HG02588 (cell line): ENCODE measurements around the gene PRPF38B.
"Not testable (repeated sequence)": the region's sequence is repeated elsewhere in the genome, so short reads cannot be mapped to it uniquely, and the experiment has no call there.

Source experiments
- ATAC-seq: cut with Tn5 transposase; IDR thresholded peaks from one replicate; pipeline ENCODE4 v1.9.1; 2021; ENCODE audit warnings: mild to moderate bottlenecking, moderate library complexity; ENCODE audit not compliant: unreplicated experiment

PRPF38B gene, protein sequence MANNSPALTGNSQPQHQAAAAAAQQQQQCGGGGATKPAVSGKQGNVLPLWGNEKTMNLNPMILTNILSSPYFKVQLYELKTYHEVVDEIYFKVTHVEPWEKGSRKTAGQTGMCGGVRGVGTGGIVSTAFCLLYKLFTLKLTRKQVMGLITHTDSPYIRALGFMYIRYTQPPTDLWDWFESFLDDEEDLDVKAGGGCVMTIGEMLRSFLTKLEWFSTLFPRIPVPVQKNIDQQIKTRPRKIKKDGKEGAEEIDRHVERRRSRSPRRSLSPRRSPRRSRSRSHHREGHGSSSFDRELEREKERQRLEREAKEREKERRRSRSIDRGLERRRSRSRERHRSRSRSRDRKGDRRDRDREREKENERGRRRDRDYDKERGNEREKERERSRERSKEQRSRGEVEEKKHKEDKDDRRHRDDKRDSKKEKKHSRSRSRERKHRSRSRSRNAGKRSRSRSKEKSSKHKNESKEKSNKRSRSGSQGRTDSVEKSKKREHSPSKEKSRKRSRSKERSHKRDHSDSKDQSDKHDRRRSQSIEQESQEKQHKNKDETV

DNA sequence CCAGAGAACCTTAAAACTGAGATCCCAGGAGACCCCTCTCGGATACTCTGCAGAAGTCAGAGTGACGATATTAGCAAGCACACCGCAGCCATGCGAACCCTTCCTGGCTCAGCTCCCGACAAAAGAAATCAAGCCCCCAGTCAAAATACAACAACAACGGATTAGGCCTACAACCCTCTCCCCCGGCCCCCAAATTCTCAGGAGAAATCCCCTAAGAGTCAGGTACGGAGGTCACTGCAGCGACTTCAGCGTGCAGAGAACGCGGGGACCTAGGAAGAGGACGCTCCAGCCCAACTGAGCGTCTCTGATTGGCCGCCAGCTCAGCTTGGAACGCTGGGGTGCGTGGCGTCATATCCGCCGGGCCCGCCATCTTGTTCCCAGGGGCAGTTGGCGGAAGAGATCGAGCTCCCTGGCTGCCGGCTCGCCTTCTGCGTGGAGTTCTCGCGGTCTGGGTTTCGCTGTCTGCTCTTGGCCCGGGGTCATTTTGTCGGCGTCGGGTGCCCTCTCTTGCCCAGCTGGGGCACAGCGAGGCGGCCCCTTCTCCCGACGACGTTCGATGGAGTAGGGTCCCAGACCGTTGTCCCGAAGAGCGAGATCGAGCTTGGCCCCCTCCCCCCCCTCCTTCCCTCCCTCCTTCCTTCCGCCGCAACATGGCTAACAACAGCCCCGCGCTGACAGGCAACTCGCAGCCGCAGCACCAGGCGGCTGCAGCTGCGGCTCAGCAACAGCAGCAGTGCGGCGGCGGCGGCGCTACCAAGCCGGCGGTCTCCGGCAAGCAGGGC is at the start of gene PRPF38B:
Gene PRPF38B (plus strand): TSS at position 369 of the 782 bp plus-strand sequence. CDS start 282 bp downstream, at position 651.
- peak; percentile 95 for ATAC-seq

GRCh38 chr1:108643492-108644335 is 48.4 kb upstream of the PRPF38B start:
- no peak for ATAC-seq

DNA sequence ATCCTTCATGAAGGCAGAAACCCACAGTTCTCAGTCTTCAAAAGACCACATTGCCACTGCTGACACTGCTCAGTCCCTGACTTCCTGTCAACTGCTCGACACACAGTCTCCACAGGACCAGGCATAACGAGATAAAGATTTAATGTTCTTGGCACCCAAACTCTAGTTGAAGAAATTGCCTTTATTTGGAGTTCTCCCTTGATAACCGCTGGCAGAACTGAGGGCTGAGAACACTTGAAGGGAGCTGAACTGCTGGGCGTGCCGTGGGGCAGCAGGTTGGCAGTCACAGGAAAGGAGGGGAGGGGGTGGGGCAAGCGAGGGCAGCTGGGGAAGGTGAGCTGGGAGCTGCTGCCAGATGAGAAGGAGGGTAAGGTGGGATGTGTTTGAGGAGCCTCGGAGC is 47.1 kb upstream of the PRPF38B start:
- no peak for ATAC-seq

DNA sequence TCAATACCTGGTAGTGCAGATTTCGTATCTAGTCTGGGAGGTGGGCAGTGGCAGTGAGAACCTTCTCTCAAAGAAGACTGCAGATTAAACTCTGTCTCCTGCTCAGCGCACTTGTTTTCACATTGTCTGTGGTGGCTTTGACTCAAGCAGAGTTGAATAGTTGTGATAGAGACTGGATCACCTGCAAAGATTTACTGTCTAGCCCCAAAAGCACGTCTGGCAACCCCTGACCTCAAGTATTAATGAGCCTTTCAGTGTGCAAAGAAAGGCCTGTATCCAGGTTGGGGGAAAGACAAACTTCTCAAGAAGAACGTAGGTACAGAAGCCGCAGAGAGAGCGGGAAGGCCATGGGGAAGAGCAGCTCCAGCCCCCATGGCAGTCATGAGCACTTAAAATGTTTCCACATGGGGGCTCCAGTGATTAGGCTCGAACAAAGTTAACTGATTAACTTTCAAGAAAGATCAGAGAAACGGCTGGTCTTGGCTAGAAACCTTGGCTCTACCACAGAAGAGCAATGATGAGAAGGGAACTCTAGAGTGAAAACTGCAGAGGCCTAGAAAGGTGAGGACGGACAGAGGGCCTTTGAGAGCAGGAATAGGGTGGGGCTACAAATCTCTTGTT is 46.4 kb upstream of the PRPF38B start:
- no peak for ATAC-seq

GRCh38 chr1:108646265-108646647 is 45.9 kb upstream of the PRPF38B start:
- no peak for ATAC-seq

DNA sequence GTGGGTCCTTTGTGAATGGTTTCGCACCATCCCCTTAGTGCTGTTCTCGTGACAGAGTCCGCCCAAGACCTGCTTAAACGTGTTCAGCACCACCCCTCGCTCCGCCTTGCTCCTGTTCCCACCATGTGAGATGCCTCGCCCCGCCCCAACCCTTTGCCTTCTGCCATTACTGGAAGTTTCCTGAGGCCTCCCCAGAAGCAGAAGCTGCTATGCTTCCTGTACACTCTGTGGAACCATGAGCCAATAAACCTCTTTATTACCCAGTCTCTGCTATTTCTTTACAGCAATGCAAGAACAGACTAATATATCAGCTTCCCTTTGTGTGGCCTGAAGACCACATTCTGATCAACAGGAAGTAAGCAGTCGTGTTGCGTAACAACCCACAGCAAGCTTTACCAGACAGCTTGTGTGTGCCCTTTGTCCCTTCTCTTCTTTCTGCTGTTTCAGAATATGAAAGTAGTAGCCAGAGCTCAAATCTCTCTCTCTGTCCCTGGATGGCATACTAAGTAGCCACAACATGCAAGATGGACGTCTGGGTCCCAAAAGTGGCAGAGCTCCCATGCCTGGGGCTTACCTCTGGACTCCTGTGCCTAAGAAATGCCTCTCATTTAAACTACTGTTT is 45.4 kb upstream of the PRPF38B start:
- ATAC-seq: no peak

DNA sequence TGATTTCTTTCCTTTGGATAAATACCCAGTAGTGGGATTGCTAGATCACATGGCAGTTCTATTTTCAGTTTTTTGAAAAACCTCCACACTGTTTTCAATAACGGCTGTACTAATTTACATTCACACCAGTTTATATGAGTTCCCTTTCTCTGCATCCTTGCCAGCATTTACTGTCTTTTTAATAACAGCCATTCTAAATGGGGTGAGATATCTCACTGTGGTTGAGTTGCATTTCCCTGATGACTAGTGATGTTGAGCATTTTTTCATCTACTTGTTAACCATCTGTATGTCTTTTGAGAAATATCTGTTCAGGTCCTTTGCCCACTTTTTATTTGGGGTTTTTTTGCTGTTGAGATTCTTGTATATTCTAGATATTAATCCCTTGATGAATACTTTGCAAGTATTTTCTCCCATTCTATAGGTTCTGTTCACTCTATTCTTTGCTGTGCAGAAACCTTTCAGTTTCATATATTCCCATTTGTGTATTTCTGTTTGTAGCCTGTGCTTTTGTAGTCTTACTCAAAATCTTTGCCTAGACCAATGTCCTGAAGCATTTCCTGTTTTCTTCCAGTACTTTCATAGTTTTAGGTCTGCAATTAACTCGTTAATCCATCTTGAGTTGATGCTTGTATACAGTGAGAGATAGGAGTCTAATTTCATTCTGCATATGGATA is 38.5 kb upstream of the PRPF38B start:
- no peak for ATAC-seq

GRCh38 chr1:108657356-108658080 is 34.6 kb upstream of the PRPF38B start:
- ATAC-seq: no peak

DNA sequence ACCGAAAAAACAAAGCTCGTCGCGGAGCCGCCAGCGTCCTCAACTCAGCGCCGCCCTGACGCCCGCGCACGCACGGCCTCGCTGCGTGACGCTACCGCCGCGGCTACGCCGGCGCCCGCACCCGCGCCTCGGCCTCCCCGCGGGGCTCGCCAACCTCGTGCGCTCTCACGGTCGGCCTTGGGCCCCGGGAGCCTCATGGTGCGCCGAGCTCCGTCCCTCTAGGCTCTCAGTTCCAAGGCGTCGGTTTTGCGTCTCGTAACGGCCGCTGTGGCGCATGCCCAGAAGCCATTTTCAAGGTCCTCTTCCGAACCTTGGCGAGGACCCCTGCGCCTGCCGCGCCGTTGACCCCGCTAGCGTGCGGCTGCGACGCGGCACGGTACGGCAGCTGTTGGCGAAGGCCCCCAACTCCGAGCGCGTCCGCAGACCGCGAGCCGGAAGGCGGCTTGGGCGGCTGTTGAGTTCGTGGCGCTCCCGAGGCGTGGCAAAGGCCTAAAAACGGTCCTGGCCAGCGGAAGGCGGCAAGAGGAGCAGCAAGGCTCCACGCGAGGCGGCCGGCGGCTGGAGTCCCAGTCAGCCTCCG is 31.0 kb upstream of the PRPF38B start, which contains the start of gene HENMT1:
Gene HENMT1 (minus strand): TSS at position 64 of the 580 bp plus-strand sequence. CDS start 1,209 bp downstream, outside the sequence.
- ATAC-seq: peak; percentile 87

- ATAC-seq: no peak
These were observed 29.0 kb upstream of the PRPF38B start for GRCh38 chr1:108663074-108663473.

DNA sequence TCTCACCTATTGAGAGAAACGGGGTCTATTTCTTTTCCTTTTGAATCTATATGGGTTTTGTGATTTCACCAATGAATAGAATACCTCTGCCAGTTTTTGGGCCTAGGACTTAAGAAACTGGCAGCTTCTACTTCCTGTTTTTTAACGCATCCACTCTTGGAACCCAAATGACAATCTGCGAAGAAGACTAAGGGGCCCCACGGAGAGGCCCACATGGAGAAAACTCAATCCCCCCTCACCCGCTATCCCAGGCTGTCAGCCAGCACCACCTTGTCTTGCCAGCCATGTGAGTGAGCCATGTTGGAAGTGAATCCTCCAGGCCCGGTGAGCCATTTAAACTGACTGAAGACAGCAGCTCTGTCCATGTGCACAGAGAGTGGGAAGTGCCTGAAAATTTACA is 27.6 kb upstream of the PRPF38B start:
- no peak for ATAC-seq

GRCh38 chr1:108665067-108665466 is 27.0 kb upstream of the PRPF38B start:
- ATAC-seq: no peak

GRCh38 chr1:108665771-108666170 is 26.3 kb upstream of the PRPF38B start:
- ATAC-seq: no peak

DNA sequence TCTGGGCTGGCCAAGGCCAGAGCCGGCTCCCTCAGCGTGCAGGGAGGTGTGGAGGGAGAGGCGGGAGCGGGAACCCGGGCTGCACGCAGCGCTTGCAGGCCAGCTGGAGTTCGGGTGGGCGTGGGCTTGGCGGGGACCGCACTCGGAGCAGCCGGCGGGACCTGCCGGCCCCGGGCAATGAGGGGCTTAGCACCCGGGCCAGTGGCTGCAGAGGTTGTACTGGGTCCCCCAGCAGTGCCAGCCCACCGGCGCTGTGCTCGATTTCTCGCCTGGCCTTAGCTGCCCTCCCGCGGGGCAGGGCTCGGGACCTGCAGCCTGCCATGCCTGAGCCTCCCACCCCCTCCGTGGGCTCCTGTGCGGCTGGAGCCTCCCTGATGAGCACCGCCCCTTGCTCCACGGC is 24.7 kb upstream of the PRPF38B start:
- not testable (repeated sequence) for ATAC-seq

- ATAC-seq: no peak
These were observed 23.3 kb upstream of the PRPF38B start for GRCh38 chr1:108668777-108669176.

- ATAC-seq: no peak
These were observed 22.4 kb upstream of the PRPF38B start for GRCh38 chr1:108669679-108670078.

- no peak for ATAC-seq
These were observed 21.9 kb upstream of the PRPF38B start for GRCh38 chr1:108670131-108670773.

DNA sequence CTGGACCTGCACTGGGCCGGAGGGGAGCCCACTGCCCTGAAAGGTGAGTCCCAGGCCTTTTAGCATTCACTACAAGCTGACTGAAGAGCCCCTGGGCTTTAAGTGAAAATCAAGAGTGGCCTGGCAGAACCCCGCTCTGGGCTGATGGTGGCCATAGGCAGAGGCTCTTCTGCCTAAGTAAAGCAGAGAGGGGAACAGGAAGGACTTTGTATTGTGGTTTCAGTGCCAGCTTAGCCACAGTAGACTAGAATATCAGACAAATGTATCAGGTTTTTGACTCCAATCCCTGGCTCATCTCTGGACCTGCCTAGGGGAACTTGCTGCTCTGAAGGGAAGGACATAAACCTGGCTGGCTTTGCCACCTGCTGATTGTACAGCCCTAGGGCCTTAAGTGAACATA is 21.0 kb upstream of the PRPF38B start:
- ATAC-seq: no peak
